GM12891 (cell line): ENCODE data around the gene HAPLN2.

Source experiments
- POLR2A ChIP-seq: IDR thresholded peaks from 2 replicates; pipeline ENCODE4 v1.6.1; 2011; ENCODE audit warnings: low read depth, low read length, control low read depth
- POLR2AphosphoS5 ChIP-seq: IDR thresholded peaks from 2 replicates; pipeline ENCODE4 v1.6.1; 2011; ENCODE audit warnings: low read depth, low read length, control low read depth
- TAF1 ChIP-seq: IDR thresholded peaks from 2 replicates; pipeline ENCODE4 v1.6.1; 2011; ENCODE audit warnings: low read depth, low read length, control low read depth

GRCh38 chr1:156659661-156659987 lies 40.4 kb downstream of the HAPLN2 start:
- TF ChIP-seq POLR2AphosphoS5 (no peak), POLR2A (no peak), TAF1 (no peak)
